Lung (tissue), 12 donors: ENCODE results near the gene HOXB3. TPM values are rescaled to one million over a fixed set of nuclear protein-coding genes. Genes with fewer than 3 reads are reported as not detected.
A peak's percentile ranks its signal among the peaks of the same experiment; 100 is the strongest.

Source experiments
- ATAC-seq: fragments of 200-7000 bp; cut with Tn5 transposase; one replicate; pipeline ENCODE4 v1.9.1; 2020; ENCODE audit warnings: moderate number of reproducible peaks; ENCODE audit not compliant: insufficient read depth, low FRiP score
- DNase-seq, 3 donors: peaks; one replicate each; pipeline ENCODE4 v3.0.0-alpha.2; 2013 to 2017
- H3K27ac ChIP-seq, 2 donors: one replicate each; pipeline ENCODE4 v1.5.1; 2013; ENCODE audit warnings: mild to moderate bottlenecking in 2 of 2, moderate library complexity in 2 of 2, control low read depth in 1 of 2, inconsistent platforms in 1 of 2, low read depth in 1 of 2, low read length in 1 of 2
- H3K27me3 ChIP-seq, 3 donors: one replicate each; pipeline ENCODE4 v1.5.1; 2013; ENCODE audit warnings: low read length in 2 of 3; ENCODE audit not compliant: control insufficient read depth in 3 of 3, insufficient read depth in 3 of 3
- H3K36me3 ChIP-seq, 4 donors: one replicate each; pipeline ENCODE4 v1.5.1; 2013; ENCODE audit warnings: low read length in 4 of 4, mild to moderate bottlenecking in 1 of 4, moderate library complexity in 1 of 4; ENCODE audit not compliant: control insufficient read depth in 4 of 4, insufficient read depth in 4 of 4
- H3K4me1 ChIP-seq, 5 donors: one replicate each; pipeline ENCODE4 v1.5.1; 2013; ENCODE audit warnings: low read length in 5 of 5, mild to moderate bottlenecking in 2 of 5, moderate library complexity in 1 of 5; ENCODE audit not compliant: control insufficient read depth in 5 of 5, insufficient read depth in 5 of 5
- H3K4me3 ChIP-seq: one replicate; pipeline ENCODE4 v1.5.1; 2013; ENCODE audit warnings: mild to moderate bottlenecking, control low read depth, moderate library complexity
- H3K9ac ChIP-seq, 2 donors: one replicate each; pipeline ENCODE4 v1.5.1; 2013; ENCODE audit warnings: low read length in 2 of 2, control low read depth in 1 of 2; ENCODE audit not compliant: insufficient read depth in 1 of 2
- H3K9me3 ChIP-seq, 4 donors: one replicate each; pipeline ENCODE4 v1.5.1; 2013; ENCODE audit warnings: low read length in 3 of 4, mild to moderate bottlenecking in 1 of 4, moderate library complexity in 1 of 4; ENCODE audit not compliant: control insufficient read depth in 4 of 4, insufficient read depth in 3 of 4
- CTCF ChIP-seq: IDR thresholded peaks from 2 replicates; pipeline ENCODE4 v1.5.1; 2012; ENCODE audit warnings: mild to moderate bottlenecking; ENCODE audit errors: control extremely low read depth, extremely low read depth
- WGBS, 2 donors: extraction: QIAGEN DNeasy Blood & Tissue Kit; methylation state at CpG; one replicate each; pipeline ENCODE4 v1.1.7; 2013; 5-methylcytosine and 5-hydroxymethylcytosine counted together
- polyA plus RNA-seq, 2 donors: library from polyadenylated mRNA; stranded (reverse); fragments of 200-250 nt; gene quantifications; one replicate each; pipeline ENCODE4 v1.2.1, GENCODE V29; 2013
- total RNA-seq, 2 donors: library from RNA; depleted of rRNA in 1 of 2; stranded (reverse); fragments of >200 nt in 1 of 2; gene quantifications; one replicate each; pipeline ENCODE4 v1.2.1, GENCODE V29; 2014 to 2021
- donor health status: control.
- donor health status: control.
- donor health status: Bipolar disorder and iron deficiency.
- donor health status: healthy.
- donor health status: DM: yes; HTN: yes; CAD: no.

HOXB3 gene
- total and polyA plus RNA-seq, 4 donors: 1.9 to 21.1 (median 6.7) TPM

- Histone ChIP-seq H3K36me3 (no peaks in the 10 kb centered on the region), H3K4me1 (peaks cover 0 to 6% (median 0%) of the 10 kb centered on the region in 5 donors), H3K27me3 (peaks cover 0 to 17% (median 3%) of the 10 kb centered on the region in 3 donors), H3K27ac (no peak overlapping the region), H3K9me3 (no peaks in the 10 kb centered on the region), H3K9ac (no peak overlapping the region), H3K4me3 (no peak overlapping the region)
- peak in 1 of 3 donors; percentile 44 for DNase-seq
- ATAC-seq: no peak
- WGBS, 2 donors: 71 to 84% methylated on average over 5 of the region's 5 CpGs
- TF ChIP-seq CTCF: no peak
Observed at GRCh38 chr17:48506246-48506645, 83.8 kb downstream of the HOXB3 start.

- H3K36me3 ChIP-seq: no peaks in the 10 kb centered on the region
- no peak overlapping the region for H3K27ac ChIP-seq
- TF ChIP-seq CTCF: no peak
- ATAC-seq (no peak), DNase-seq (no peak)
- H3K4me1 ChIP-seq: peaks cover 0 to 11% (median 0%) of the 10 kb centered on the region in 5 donors
- peaks cover 0 to 17% (median 3%) of the 10 kb centered on the region in 3 donors for H3K27me3 ChIP-seq
- no peaks in the 10 kb centered on the region for H3K9me3 ChIP-seq
- H3K4me3 ChIP-seq: no peak overlapping the region
- no peak overlapping the region for H3K9ac ChIP-seq
- 43 to 44% methylated on average over 1 of the region's 1 CpG for WGBS, 2 donors
Observed at GRCh38 chr17:48505788-48506187, 84.3 kb downstream of the HOXB3 start.

- 86 to 93% methylated on average over 2 of the region's 2 CpGs for WGBS, 2 donors
- peaks cover 0 to 17% (median 3%) of the 10 kb centered on the region in 3 donors for H3K27me3 ChIP-seq
- H3K4me3 ChIP-seq: no peak overlapping the region
- ATAC-seq: no peak
- no peak for TF ChIP-seq CTCF
- H3K36me3 ChIP-seq: no peaks in the 10 kb centered on the region
- H3K27ac ChIP-seq: no peak overlapping the region
- no peak overlapping the region for H3K9ac ChIP-seq
- no peaks in the 10 kb centered on the region for H3K9me3 ChIP-seq
- no peak for DNase-seq
- H3K4me1 ChIP-seq: peaks cover 0 to 16% (median 0%) of the 10 kb centered on the region in 5 donors
Observed at GRCh38 chr17:48504953-48505352, 85.1 kb downstream of the HOXB3 start.

GRCh38 chr17:48503747-48504146 lies 86.3 kb downstream of the HOXB3 start:
- ATAC-seq: no peak
- H3K4me3 ChIP-seq: no peak overlapping the region
- peaks cover 0 to 17% (median 3%) of the 10 kb centered on the region in 3 donors for H3K27me3 ChIP-seq
- H3K4me1 ChIP-seq: peaks cover 0 to 17% (median 0%) of the 10 kb centered on the region in 5 donors
- no peak for DNase-seq
- no peak overlapping the region for H3K9ac ChIP-seq
- H3K9me3 ChIP-seq: no peaks in the 10 kb centered on the region
- 63 to 79% methylated on average over 5 of the region's 5 CpGs for WGBS, 2 donors
- H3K36me3 ChIP-seq: no peaks in the 10 kb centered on the region
- TF ChIP-seq CTCF: no peak
- no peak overlapping the region for H3K27ac ChIP-seq
